Endothelial cell of umbilical vein (primary cell): ENCODE measurements around the gene DNAJB8. TPM values are rescaled to one million over a fixed set of nuclear protein-coding genes. Genes with fewer than 3 reads are reported as not detected.

Experiments
- BruUV-seq: library from RNA; stranded (reverse); fragments of 400-500 nt; replicated peaks from 2 replicates; lab custom pipeline; 2021; lab: Mats Ljungman, UMichigan
- CTCF ChIA-PET: fragments of 300-600, 350-600 bp; sonication (Branson Sonifier 250); formaldehyde crosslinking; loops from one replicate; lab custom pipeline; 2021; ENCODE audit warnings: antibody characterized with exemption, inconsistent platforms; lab: Charles Lee
- POLR2A ChIA-PET: fragments of 300-600, 350-600 bp; sonication (Branson Sonifier 250); formaldehyde crosslinking; loops from one replicate; lab custom pipeline; 2021; ENCODE audit warnings: antibody characterized with exemption, inconsistent platforms; lab: Charles Lee
- DNase-seq: peaks from one replicate; pipeline ENCODE4 v3.0.0-alpha.2; 2011; ENCODE audit warnings: low read depth, low spot score
- FAIRE-seq: peaks from 2 replicates; lab custom pipeline; 2011; peaks lifted over from hg19 to GRCh38; lab: Jason Lieb, UNC
- H2AFZ ChIP-seq: 2 replicates; pipeline ENCODE4 v1.6.0; 2012; ENCODE audit warnings: low read depth, low read length, control low read depth, inconsistent platforms
- H3K27ac ChIP-seq: 2 replicates; pipeline ENCODE4 v1.5.1; 2011; ENCODE audit warnings: low read depth, mild to moderate bottlenecking, control low read depth, low read length, moderate library complexity; ENCODE audit not compliant: insufficient read depth
- H3K27me3 ChIP-seq, 2 experiments: 2 replicates each; pipeline versions ENCODE4 v1.6.0 to v1.6.1; 2011; ENCODE audit warnings: low read length in 2 of 2, mixed read lengths in 1 of 2; ENCODE audit not compliant: control insufficient read depth in 2 of 2, insufficient read depth in 2 of 2
- H3K36me3 ChIP-seq, 2 experiments: 2 replicates in 1 of 2; 3 replicates in 1 of 2; pipeline ENCODE4 v1.5.1; 2011; ENCODE audit warnings: low read length in 2 of 2, mild to moderate bottlenecking in 1 of 2, moderate library complexity in 1 of 2; ENCODE audit not compliant: control insufficient read depth in 2 of 2, insufficient read depth in 2 of 2; ENCODE audit errors: extremely low read depth in 1 of 2
- H3K4me1 ChIP-seq: 3 replicates; pipeline ENCODE4 v1.5.1; 2011; ENCODE audit warnings: mild to moderate bottlenecking, low read length; ENCODE audit not compliant: control insufficient read depth, insufficient read depth; ENCODE audit errors: extremely low read depth
- H3K4me2 ChIP-seq: 2 replicates; pipeline ENCODE4 v1.6.1; 2011; ENCODE audit warnings: low read length, control low read depth, mixed read lengths; ENCODE audit not compliant: insufficient read depth
- H3K4me3 ChIP-seq, 3 experiments: fragments of 200-600 bp in 1 of 3; sonication (generic), shearing (Covaris generic) in 1 of 3; replicated peaks in 1 of 3; 2 replicates each; pipeline ENCODE4 v1.5.1; 2011 to 2016; ENCODE audit warnings: control low read depth in 3 of 3, low read length in 3 of 3, mild to moderate bottlenecking in 2 of 3, inconsistent platforms in 1 of 3, low read depth in 1 of 3, moderate library complexity in 1 of 3; ENCODE audit not compliant: insufficient read depth in 1 of 3
- H3K79me2 ChIP-seq: 2 replicates; pipeline ENCODE4 v1.6.0; 2012; ENCODE audit warnings: low read length, inconsistent platforms; ENCODE audit not compliant: control insufficient read depth, insufficient read depth
- H3K9ac ChIP-seq: replicated peaks from 2 replicates; pipeline ENCODE3; 2011; ENCODE audit warnings: low read length, control low read depth; ENCODE audit not compliant: insufficient read depth; ENCODE audit errors: extremely low read depth
- H3K9me1 ChIP-seq: replicated peaks from 3 replicates; pipeline ENCODE4 v1.6.0; 2011; ENCODE audit warnings: mild to moderate bottlenecking, low read length; ENCODE audit not compliant: control insufficient read depth, insufficient read depth; ENCODE audit errors: extremely low read depth
- H3K9me3 ChIP-seq: replicated peaks from 2 replicates; pipeline ENCODE4 v1.5.1; 2012; ENCODE audit warnings: low read length, inconsistent platforms; ENCODE audit not compliant: control insufficient read depth, insufficient read depth
- H4K20me1 ChIP-seq: replicated peaks from 2 replicates; pipeline ENCODE3; 2011; ENCODE audit warnings: mild to moderate bottlenecking, low read length; ENCODE audit not compliant: control insufficient read depth, insufficient read depth; ENCODE audit errors: extremely low read depth
- EZH2 ChIP-seq: IDR thresholded peaks from 2 replicates; pipeline ENCODE4 v1.6.1; 2012; ENCODE audit warnings: borderline replicate concordance, low read depth, mild to moderate bottlenecking, moderate library complexity, low read length, inconsistent platforms; ENCODE audit not compliant: severe bottlenecking
- FOS ChIP-seq: IDR thresholded peaks from 2 replicates; pipeline ENCODE4 v1.6.1; 2011; ENCODE audit warnings: mild to moderate bottlenecking, low read length, moderate library complexity, borderline replicate concordance; ENCODE audit not compliant: insufficient read depth
- GATA2 ChIP-seq: IDR thresholded peaks from 2 replicates; pipeline ENCODE4 v1.7.0; 2011; ENCODE audit warnings: low read depth, mild to moderate bottlenecking, moderate library complexity, mixed read lengths, low read length; ENCODE audit not compliant: insufficient read length, insufficient read depth
- JUN ChIP-seq: IDR thresholded peaks from 2 replicates; pipeline ENCODE4 v1.6.1; 2011; ENCODE audit warnings: borderline replicate concordance, low read depth; ENCODE audit not compliant: insufficient read length, insufficient read depth
- MYC ChIP-seq: IDR thresholded peaks from one replicate; pipeline ENCODE4 v1.6.1; 2011; ENCODE audit warnings: mild to moderate bottlenecking, low read depth, low read length
- POLR2A ChIP-seq: IDR thresholded peaks from 2 replicates; pipeline ENCODE4 v1.6.1; 2012; ENCODE audit warnings: low read depth, mild to moderate bottlenecking, control low read depth, low read length
- POLR2AphosphoS5 ChIP-seq: IDR thresholded peaks from 2 replicates; pipeline ENCODE4 v1.6.1; 2012; ENCODE audit warnings: low read depth, mild to moderate bottlenecking, control low read depth, low read length, moderate library complexity; ENCODE audit not compliant: insufficient read depth
- dilution Hi-C: fragments of 300-500 bp; cut with MboI; formaldehyde crosslinking; loops from one replicate; pipeline ENCODE4 v1.15.0; 2019; ENCODE audit warnings: low sequenced_read_pairs; ENCODE audit not compliant: extremely low pct_ligation_motif_present
- intact Hi-C: fragments of 100-400 bp; cut with micrococcal nuclease; formaldehyde crosslinking; loops from one replicate; pipeline ENCODE4 v1.10.0; 2022
- polyA plus RNA-seq, 4 experiments: library from polyadenylated mRNA; depleted of rRNA in 3 of 4; stranded (reverse) in 3 of 4; unstranded in 1 of 4; fragments of >200 nt; gene quantifications; 2 replicates each; pipeline versions ENCODE4 v1.2.1 to v1.2.3, GENCODE V29; 2011 to 2012; ENCODE audit warnings: missing spikeins in 1 of 4
- total RNA-seq: library from RNA; stranded (reverse); gene quantifications from 2 replicates; pipeline ENCODE4 v1.2.3, GENCODE V29; 2021
- TF ChIP-seq, protein P1 (sequence below): IDR thresholded peaks from 2 replicates; pipeline ENCODE4 v1.6.1; 2011; ENCODE audit not compliant: insufficient read depth, insufficient read length
- TF ChIP-seq, protein P2 (sequence below), 2 donors: IDR thresholded peaks; 1 replicate in 1 of 2; 2 replicates in 1 of 2; pipeline ENCODE4 v1.5.1; 2011; ENCODE audit warnings: low read length in 2 of 2, mild to moderate bottlenecking in 2 of 2, moderate library complexity in 2 of 2, control low read depth in 1 of 2, inconsistent platforms in 1 of 2, low read depth in 1 of 2; ENCODE audit not compliant: insufficient read depth in 1 of 2; ENCODE audit errors: extremely low read depth in 1 of 2

Gene DNAJB8
- total and polyA plus RNA-seq, 2 donors (not counting 3 experiments of a cell fraction or from before 2014, with no cell fraction given) = not detected

DNA sequence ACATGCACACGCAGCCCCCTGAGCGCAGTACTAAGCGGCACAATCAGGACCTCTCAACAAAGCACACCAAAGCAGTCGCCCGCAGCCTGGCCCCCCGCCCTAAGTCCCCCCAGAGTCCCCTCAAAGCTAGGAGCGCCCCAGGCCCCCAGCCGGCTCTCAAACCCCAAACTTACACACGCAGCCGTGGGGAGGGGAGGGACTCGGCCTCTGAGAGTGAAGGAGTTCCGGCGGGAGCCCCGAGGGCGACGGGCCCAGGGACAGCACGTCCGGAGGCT is 20.8 kb upstream of the DNAJB8 start:
- peaks cover 33% of the 10 kb centered on the region for H3K4me1 ChIP-seq
- BruUV-seq = no TSS peak
- TF ChIP-seq, protein P1, sequence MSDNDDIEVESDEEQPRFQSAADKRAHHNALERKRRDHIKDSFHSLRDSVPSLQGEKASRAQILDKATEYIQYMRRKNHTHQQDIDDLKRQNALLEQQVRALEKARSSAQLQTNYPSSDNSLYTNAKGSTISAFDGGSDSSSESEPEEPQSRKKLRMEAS = no peak
- TF ChIP-seq POLR2AphosphoS5 (no peak), GATA2 (no peak), JUN (no peak), FOS (no peak), EZH2 (no peak), MYC (no peak), POLR2A (no peak)
- TF ChIP-seq, protein P2, sequence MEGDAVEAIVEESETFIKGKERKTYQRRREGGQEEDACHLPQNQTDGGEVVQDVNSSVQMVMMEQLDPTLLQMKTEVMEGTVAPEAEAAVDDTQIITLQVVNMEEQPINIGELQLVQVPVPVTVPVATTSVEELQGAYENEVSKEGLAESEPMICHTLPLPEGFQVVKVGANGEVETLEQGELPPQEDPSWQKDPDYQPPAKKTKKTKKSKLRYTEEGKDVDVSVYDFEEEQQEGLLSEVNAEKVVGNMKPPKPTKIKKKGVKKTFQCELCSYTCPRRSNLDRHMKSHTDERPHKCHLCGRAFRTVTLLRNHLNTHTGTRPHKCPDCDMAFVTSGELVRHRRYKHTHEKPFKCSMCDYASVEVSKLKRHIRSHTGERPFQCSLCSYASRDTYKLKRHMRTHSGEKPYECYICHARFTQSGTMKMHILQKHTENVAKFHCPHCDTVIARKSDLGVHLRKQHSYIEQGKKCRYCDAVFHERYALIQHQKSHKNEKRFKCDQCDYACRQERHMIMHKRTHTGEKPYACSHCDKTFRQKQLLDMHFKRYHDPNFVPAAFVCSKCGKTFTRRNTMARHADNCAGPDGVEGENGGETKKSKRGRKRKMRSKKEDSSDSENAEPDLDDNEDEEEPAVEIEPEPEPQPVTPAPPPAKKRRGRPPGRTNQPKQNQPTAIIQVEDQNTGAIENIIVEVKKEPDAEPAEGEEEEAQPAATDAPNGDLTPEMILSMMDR (IDR thresholded peaks at IDR 0.05; ENCODE audit: extremely low read depth in 1 of 2, insufficient read depth in 1 of 2, low read depth in 1 of 2, low read length in 2 of 2) = no peak
- H3K27ac ChIP-seq = peak overlapping the region; percentile 97
- no peaks in the 10 kb centered on the region for H3K9me1 ChIP-seq
- no peaks in the 10 kb centered on the region for H4K20me1 ChIP-seq
- intact Hi-C loops (no loop called here), dilution Hi-C loops (no loop called here)
- FAIRE-seq (no peak), DNase-seq (no peak)
- no peak overlapping the region for H2AFZ ChIP-seq
- peaks cover 90% of the 10 kb centered on the region for H3K79me2 ChIP-seq
- peaks cover 0 to 9% of the 10 kb centered on the region in 2 experiments for H3K36me3 ChIP-seq
- CTCF ChIA-PET = interaction anchor here (0.8 to 1.5 kb wide), 4 partner anchors 10 to 121 kb away, joined by 3 to 5 read pairs (median 4); no protein-coding TSS in a partner anchor
- no peaks in the 10 kb centered on the region for H3K9me3 ChIP-seq
- POLR2A ChIA-PET = no interaction called here
- H3K4me2 ChIP-seq = peak overlapping the region; percentile 96
- H3K4me3 ChIP-seq = peak overlapping the region; percentile 77 to 95 (median 83)
- no peaks in the 10 kb centered on the region for H3K27me3 ChIP-seq
- peak overlapping the region; percentile 84 for H3K9ac ChIP-seq
